ENCODE data around the gene CYYR1. TPM values are rescaled to one million over a fixed set of nuclear protein-coding genes. Genes with fewer than 3 reads are reported as not detected.

The CYYR1 gene
- total RNA-seq, 1 donor from 2014 or later, result 40.7 TPM

GRCh38 chr21:26597031-26597430 lies 23.9 kb upstream of the CYYR1 start:
- no peak for TF ChIP-seq CTCF (IDR thresholded peaks at IDR 0.05; ENCODE audit: partially characterized antibody, unreplicated experiment)
- peaks cover 13% of the 10 kb centered on the region for H3K9me3 Mint-ChIP-seq (ENCODE audit: unreplicated experiment)
- peaks cover 7% of the 10 kb centered on the region for H3K27me3 Mint-ChIP-seq (ENCODE audit: unreplicated experiment)
- peak overlapping the region; percentile 87 for H3K27ac Mint-ChIP-seq (ENCODE audit: unreplicated experiment)
- no peak for DNase-seq
- H3K4me1 Mint-ChIP-seq (ENCODE audit: low read depth, unreplicated experiment), result peaks cover 54% of the 10 kb centered on the region
- no peaks in the 10 kb centered on the region for H3K36me3 Mint-ChIP-seq (ENCODE audit: unreplicated experiment)
- H3K4me3 Mint-ChIP-seq (ENCODE audit: unreplicated experiment), result peak overlapping the region; percentile 61

GRCh38 chr21:26595971-26596370 lies 22.9 kb upstream of the CYYR1 start:
- no peak for TF ChIP-seq CTCF (IDR thresholded peaks at IDR 0.05; ENCODE audit: partially characterized antibody, unreplicated experiment)
- Mint-ChIP-seq H3K4me1 (ENCODE audit: low read depth, unreplicated experiment) (peaks cover 54% of the 10 kb centered on the region), H3K36me3 (ENCODE audit: unreplicated experiment) (peaks cover 6% of the 10 kb centered on the region), H3K27me3 (ENCODE audit: unreplicated experiment) (peaks cover 7% of the 10 kb centered on the region), H3K9me3 (ENCODE audit: unreplicated experiment) (peaks cover 13% of the 10 kb centered on the region), H3K27ac (ENCODE audit: unreplicated experiment) (peak overlapping the region; percentile 98), H3K4me3 (ENCODE audit: unreplicated experiment) (peak overlapping the region; percentile 64)
- peak; percentile 74 for DNase-seq

GRCh38 chr21:26593800-26594199 lies 20.7 kb upstream of the CYYR1 start:
- Mint-ChIP-seq H3K27ac (ENCODE audit: unreplicated experiment) (peak overlapping the region; percentile 49), H3K4me3 (ENCODE audit: unreplicated experiment) (no peak overlapping the region), H3K27me3 (ENCODE audit: unreplicated experiment) (peaks cover 9% of the 10 kb centered on the region), H3K4me1 (ENCODE audit: low read depth, unreplicated experiment) (peaks cover 38% of the 10 kb centered on the region), H3K9me3 (ENCODE audit: unreplicated experiment) (peaks cover 8% of the 10 kb centered on the region), H3K36me3 (ENCODE audit: unreplicated experiment) (peaks cover 12% of the 10 kb centered on the region)
- no peak for DNase-seq
- no peak for TF ChIP-seq CTCF (IDR thresholded peaks at IDR 0.05; ENCODE audit: partially characterized antibody, unreplicated experiment)

GRCh38 chr21:26591543-26591942 lies 18.5 kb upstream of the CYYR1 start:
- Mint-ChIP-seq H3K27ac (ENCODE audit: unreplicated experiment) (no peak overlapping the region), H3K4me3 (ENCODE audit: unreplicated experiment) (no peak overlapping the region), H3K27me3 (ENCODE audit: unreplicated experiment) (peaks cover 9% of the 10 kb centered on the region), H3K36me3 (ENCODE audit: unreplicated experiment) (peaks cover 12% of the 10 kb centered on the region), H3K4me1 (ENCODE audit: low read depth, unreplicated experiment) (peaks cover 23% of the 10 kb centered on the region), H3K9me3 (ENCODE audit: unreplicated experiment) (peaks cover 8% of the 10 kb centered on the region)
- no peak for DNase-seq
- TF ChIP-seq CTCF (IDR thresholded peaks at IDR 0.05; ENCODE audit: partially characterized antibody, unreplicated experiment), result no peak

GRCh38 chr21:26588446-26588845 lies 15.4 kb upstream of the CYYR1 start:
- Mint-ChIP-seq H3K4me1 (ENCODE audit: low read depth, unreplicated experiment) (peaks cover 2% of the 10 kb centered on the region), H3K9me3 (ENCODE audit: unreplicated experiment) (no peaks in the 10 kb centered on the region), H3K36me3 (ENCODE audit: unreplicated experiment) (peaks cover 12% of the 10 kb centered on the region), H3K27me3 (ENCODE audit: unreplicated experiment) (peaks cover 2% of the 10 kb centered on the region), H3K27ac (ENCODE audit: unreplicated experiment) (peak overlapping the region; percentile 10), H3K4me3 (ENCODE audit: unreplicated experiment) (no peak overlapping the region)
- DNase-seq, result no peak
- no peak for TF ChIP-seq CTCF (IDR thresholded peaks at IDR 0.05; ENCODE audit: partially characterized antibody, unreplicated experiment)
